ENCODE data around the gene TGM1.
A peak's percentile ranks its signal among the peaks of the same experiment; 100 is the strongest.
"Not testable (repeated sequence)": the region's sequence is repeated elsewhere in the genome, so short reads cannot be mapped to it uniquely, and the experiment has no call there.

Gene TGM1

GRCh38 chr14:24231263-24232120 is 31.5 kb downstream of the TGM1 start:
- DNase-seq (ENCODE audit: low read depth) = peak; percentile 30
- TF ChIP-seq MYC (IDR thresholded peaks at IDR 0.05; ENCODE audit: low read depth, low read length) = no peak
- no peak for TF ChIP-seq CTCF (IDR thresholded peaks at IDR 0.05; ENCODE audit: low read depth, low read length)
- no peak for TF ChIP-seq MAX (IDR thresholded peaks at IDR 0.05; ENCODE audit: low read depth, low read length)
- no peak for TF ChIP-seq POLR2A (IDR thresholded peaks at IDR 0.05; ENCODE audit: extremely low read depth, insufficient read length)
- H3K4me3 ChIP-seq (ENCODE audit: low read depth, low read length) = peak overlapping the region; percentile 84

GRCh38 chr14:24228902-24229301 is 34.1 kb downstream of the TGM1 start:
- TF ChIP-seq MAX (IDR thresholded peaks at IDR 0.05; ENCODE audit: low read depth, low read length) = no peak
- TF ChIP-seq CTCF (IDR thresholded peaks at IDR 0.05; ENCODE audit: low read depth, low read length) = no peak
- TF ChIP-seq POLR2A (IDR thresholded peaks at IDR 0.05; ENCODE audit: extremely low read depth, insufficient read length) = no peak
- no peak for TF ChIP-seq MYC (IDR thresholded peaks at IDR 0.05; ENCODE audit: low read depth, low read length)
- DNase-seq (ENCODE audit: low read depth) = no peak
- H3K4me3 ChIP-seq (ENCODE audit: low read depth, low read length) = no peak overlapping the region

- DNase-seq (ENCODE audit: low read depth) = no peak
- H3K4me3 ChIP-seq (ENCODE audit: low read depth, low read length) = no peak overlapping the region
- TF ChIP-seq MYC (IDR thresholded peaks at IDR 0.05; ENCODE audit: low read depth, low read length) (no peak), MAX (IDR thresholded peaks at IDR 0.05; ENCODE audit: low read depth, low read length) (no peak), CTCF (IDR thresholded peaks at IDR 0.05; ENCODE audit: low read depth, low read length) (no peak), POLR2A (IDR thresholded peaks at IDR 0.05; ENCODE audit: extremely low read depth, insufficient read length) (no peak)
Observed at GRCh38 chr14:24226473-24226872, 36.5 kb downstream of the TGM1 start.

- DNase-seq (ENCODE audit: low read depth) = no peak
- TF ChIP-seq MYC (IDR thresholded peaks at IDR 0.05; ENCODE audit: low read depth, low read length) = no peak
- no peak for TF ChIP-seq POLR2A (IDR thresholded peaks at IDR 0.05; ENCODE audit: extremely low read depth, insufficient read length)
- TF ChIP-seq MAX (IDR thresholded peaks at IDR 0.05; ENCODE audit: low read depth, low read length) = no peak
- TF ChIP-seq CTCF (IDR thresholded peaks at IDR 0.05; ENCODE audit: low read depth, low read length) = no peak
Observed at GRCh38 chr14:24224618-24225071, 38.3 kb downstream of the TGM1 start.

GRCh38 chr14:24222987-24223386 is 40.0 kb downstream of the TGM1 start:
- H3K4me3 ChIP-seq (ENCODE audit: low read depth, low read length); DNase-seq (ENCODE audit: low read depth): not testable (repeated sequence)

More at GRCh38 chr14:24224618-24225071, 38.3 kb downstream of the TGM1 start:
- no peak overlapping the region for H3K4me3 ChIP-seq (ENCODE audit: low read depth, low read length)

GRCh38 chr14:24219521-24219920 is 43.5 kb downstream of the TGM1 start:
- no peak overlapping the region for H3K4me3 ChIP-seq (ENCODE audit: low read depth, low read length)
- TF ChIP-seq POLR2A (IDR thresholded peaks at IDR 0.05; ENCODE audit: extremely low read depth, insufficient read length) = no peak
- no peak for TF ChIP-seq CTCF (IDR thresholded peaks at IDR 0.05; ENCODE audit: low read depth, low read length)
- TF ChIP-seq MAX (IDR thresholded peaks at IDR 0.05; ENCODE audit: low read depth, low read length) = no peak
- no peak for TF ChIP-seq MYC (IDR thresholded peaks at IDR 0.05; ENCODE audit: low read depth, low read length)
- no peak for DNase-seq (ENCODE audit: low read depth)
